Skin epidermis (tissue), 12 donors: Measurements from ENCODE around the gene SPTBN1.
"Not testable (repeated sequence)": the region's sequence is repeated elsewhere in the genome, so short reads cannot be mapped to it uniquely, and the experiment has no call there.

Source experiments
- H3K27ac ChIP-seq, 21 experiments: fragments of 200-600 bp; sonication (generic) in 11 of 21; one replicate each; pipeline ENCODE4 v1.5.0; 2020; ENCODE audit warnings: mild to moderate bottlenecking in 3 of 21, inconsistent platforms in 2 of 21, moderate library complexity in 2 of 21
- H3K4me3 ChIP-seq, 7 experiments: fragments of 200-600 bp; sonication (generic) in 2 of 7; one replicate each; pipeline ENCODE4 v1.5.0; 2020; ENCODE audit warnings: inconsistent platforms in 2 of 7, mild to moderate bottlenecking in 2 of 7, moderate library complexity in 1 of 7

Gene SPTBN1

DNA sequence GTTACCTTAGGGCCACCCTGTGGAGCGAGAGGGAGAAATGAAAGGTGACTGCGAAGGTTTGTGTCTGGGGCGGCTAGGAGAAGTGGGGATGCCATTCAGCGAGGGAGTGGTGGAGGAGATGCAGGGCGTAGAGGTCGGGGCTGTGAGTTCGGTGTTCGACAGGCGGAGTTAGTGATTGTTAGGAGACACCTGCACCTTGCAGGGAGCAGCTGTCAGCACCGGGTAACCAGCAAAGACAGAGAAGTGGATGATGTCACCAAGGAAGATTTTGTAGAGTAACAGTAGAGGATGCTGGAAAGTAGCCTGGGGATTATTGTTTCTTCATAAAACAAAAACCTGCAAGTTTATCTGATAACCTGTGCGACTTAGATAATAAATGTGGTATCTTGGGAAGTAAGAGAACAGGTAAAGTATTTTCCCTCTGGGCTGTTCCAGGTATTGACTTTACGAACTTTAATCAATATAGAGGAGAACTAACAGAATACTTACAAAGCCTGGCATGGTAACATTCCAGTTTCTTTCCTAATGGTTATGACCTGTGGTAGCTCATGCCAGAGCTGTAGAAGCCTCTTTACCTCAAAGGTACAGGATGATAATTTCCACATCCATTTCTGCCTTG, 63.8 kb downstream of the SPTBN1 start:
- H3K4me3 ChIP-seq = no peak overlapping the region
- H3K27ac ChIP-seq = no peak overlapping the region

DNA sequence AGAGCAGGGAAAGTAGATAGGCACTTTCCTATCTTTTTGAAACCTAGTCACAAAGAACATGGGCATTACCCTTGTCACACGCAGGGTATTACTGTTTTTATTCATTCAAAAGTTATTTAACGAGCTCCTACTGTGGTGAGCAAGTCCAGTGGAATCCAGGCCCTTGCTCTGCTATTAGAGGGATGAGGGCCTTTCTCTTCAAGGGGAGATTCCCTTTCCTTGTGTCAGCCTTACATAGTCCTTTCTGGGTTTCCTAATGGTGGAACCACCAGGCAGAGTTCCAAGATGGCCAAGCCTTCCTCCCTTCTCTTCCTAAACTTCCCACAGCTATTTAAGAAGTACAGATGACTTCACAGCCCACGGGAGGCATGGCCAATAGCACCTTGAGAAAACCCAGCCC, 64.6 kb downstream of the SPTBN1 start:
- no peak overlapping the region for H3K27ac ChIP-seq

DNA sequence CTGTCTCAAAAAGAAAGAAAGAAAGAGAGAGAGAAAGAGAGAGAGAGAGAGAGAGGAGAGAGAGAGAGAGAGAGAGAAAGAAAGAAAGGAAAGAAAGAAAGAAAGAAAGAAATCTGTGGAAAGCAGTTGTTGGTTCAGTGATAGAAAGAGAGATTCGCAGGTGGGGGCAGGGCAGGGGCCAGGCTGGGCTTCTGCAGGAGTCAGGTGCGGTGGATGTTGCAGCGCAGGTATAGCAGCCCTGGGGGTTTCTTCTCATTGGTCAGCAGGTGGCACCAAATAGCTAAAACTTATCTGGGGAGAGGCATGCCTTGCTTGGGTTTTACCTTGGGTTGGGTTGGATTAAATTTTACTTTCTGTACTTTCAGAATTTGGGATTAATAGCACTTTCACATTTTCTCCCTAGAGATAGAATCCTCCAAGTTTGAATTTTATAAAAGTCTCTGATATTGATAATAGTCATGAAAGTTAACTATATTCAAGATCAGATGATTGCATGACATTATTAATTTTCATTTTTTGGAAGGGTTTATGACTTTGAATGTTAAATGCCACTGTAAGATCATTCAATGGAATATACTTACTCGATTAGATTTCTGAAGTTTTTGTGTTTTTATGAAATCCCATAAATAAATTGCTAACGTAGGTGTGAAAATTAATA, 66.6 kb downstream of the SPTBN1 start:
- no peak overlapping the region for H3K4me3 ChIP-seq
- no peak overlapping the region for H3K27ac ChIP-seq

More for the DNA sequence above, 64.6 kb downstream of the SPTBN1 start:
- no peak overlapping the region for H3K4me3 ChIP-seq

DNA sequence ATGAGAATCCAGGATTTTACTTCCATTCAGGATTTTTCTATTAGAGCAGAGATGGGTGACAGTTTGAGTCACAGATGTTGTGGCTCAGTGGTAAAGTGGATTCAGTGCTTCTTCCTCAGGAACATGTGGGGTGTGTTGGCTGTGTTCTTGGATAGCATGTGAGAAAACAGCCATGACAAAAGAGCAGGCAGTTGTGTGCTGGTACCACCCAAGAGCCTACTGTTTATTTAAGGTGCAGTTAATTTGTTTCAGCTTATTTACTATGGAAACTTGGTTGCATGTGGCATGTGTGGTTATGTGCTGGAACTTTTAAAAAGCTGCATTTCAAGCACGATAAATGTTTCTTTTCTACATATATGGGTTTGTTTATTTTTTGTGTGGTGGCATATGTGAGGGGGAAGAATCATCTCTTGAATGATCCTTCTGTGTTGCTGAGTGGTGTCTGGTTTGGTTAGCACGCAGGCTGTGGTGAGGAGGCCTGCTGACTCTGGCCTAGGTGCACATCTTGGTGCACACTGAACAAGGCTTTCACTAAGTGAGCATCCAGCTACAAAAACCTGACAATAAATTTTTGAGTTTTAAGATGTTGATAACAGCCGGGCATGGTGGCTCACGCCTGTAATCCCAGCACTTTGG, 67.3 kb downstream of the SPTBN1 start:
- Histone ChIP-seq H3K27ac (peak overlapping the region in 1 of 21 experiments; percentile 46), H3K4me3 (no peak overlapping the region)

DNA sequence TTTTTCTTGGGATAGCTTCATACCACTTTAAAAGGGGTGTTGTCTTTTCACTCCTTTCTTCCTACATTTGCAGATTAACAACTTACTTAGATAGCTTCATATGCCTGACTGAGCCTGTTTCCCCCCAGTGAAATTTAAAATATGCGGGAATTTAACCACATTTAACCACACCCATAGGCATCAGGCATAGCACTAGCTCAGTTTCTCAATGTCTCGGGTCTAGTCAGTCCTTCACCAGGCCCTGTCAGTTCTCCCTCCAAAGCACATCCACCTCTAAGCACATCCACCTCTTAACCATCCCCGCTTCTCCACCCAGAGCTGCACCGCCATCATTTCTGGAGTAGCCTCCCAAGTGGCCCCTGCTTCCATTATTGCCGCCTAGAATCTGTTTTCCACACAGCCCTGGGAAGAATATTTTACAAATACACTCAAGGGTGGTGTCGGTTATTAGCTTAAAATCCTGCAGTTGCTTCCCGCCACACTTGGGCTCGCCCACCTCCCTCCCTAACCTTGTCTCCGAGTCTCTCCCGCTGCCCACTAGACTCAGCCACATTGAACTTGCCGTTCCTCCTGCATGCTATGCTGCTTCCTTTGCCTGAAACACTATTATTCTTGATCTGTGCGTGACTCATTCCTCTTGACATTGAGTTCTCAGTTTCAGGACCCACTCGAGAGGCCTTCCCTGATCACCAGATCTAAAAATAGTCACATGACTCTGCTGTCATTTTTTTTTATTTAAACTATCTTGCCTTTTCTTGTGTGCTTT, 68.3 kb downstream of the SPTBN1 start:
- Histone ChIP-seq H3K4me3 (no peak overlapping the region), H3K27ac (peak overlapping the region in 4 of 21 experiments; percentile 30 to 71 (median 40))

DNA sequence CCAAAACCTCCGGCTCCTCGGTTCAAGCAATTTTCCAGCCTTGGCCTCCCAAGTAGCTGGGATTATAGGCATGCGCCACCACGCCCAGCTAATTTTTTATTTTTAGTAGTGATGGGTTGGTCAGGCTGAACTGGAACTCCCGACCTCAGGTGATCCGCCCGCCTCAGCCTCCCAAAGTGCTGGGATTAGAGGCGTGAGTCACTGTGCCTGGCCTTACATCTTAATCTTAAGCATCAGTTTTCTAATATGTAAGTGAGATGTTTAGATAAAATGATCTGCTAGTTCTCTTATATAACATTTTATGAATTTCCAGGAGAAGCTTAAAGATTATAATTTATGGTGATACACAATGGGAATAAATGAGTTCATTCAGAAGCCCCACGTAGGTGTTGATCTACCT, 69.2 kb downstream of the SPTBN1 start:
- H3K27ac ChIP-seq = peak overlapping the region in 3 of 21 experiments; percentile 30 to 71 (median 34)
- no peak overlapping the region for H3K4me3 ChIP-seq

DNA sequence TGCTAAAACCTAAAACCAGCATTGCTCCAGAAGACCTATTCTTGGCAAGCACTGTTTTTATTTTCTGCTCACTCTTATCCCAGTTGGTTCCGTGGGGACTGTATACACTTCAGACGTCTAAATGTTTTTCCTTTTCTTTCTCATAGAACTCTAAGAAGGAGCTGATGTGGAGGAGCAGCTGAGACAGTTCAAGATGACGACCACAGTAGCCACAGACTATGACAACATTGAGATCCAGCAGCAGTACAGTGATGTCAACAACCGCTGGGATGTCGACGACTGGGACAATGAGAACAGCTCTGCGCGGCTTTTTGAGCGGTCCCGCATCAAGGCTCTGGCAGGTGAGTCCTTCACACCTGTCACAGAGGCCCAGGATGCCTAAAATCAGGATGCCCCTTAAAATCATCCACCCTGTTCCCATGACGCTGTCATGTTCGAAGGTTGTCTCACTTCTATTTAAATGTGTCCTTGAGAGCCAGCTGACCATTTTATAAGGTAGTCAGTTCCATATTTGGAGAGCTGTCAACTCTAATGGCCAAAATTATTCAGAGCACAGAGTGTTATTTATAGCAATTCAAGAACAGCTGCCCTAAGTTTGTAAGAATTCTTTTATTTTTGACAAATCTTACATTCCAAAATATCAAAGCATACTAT, 70.2 kb downstream of the SPTBN1 start:
- no peak overlapping the region for H3K4me3 ChIP-seq
- H3K27ac ChIP-seq = no peak overlapping the region

DNA sequence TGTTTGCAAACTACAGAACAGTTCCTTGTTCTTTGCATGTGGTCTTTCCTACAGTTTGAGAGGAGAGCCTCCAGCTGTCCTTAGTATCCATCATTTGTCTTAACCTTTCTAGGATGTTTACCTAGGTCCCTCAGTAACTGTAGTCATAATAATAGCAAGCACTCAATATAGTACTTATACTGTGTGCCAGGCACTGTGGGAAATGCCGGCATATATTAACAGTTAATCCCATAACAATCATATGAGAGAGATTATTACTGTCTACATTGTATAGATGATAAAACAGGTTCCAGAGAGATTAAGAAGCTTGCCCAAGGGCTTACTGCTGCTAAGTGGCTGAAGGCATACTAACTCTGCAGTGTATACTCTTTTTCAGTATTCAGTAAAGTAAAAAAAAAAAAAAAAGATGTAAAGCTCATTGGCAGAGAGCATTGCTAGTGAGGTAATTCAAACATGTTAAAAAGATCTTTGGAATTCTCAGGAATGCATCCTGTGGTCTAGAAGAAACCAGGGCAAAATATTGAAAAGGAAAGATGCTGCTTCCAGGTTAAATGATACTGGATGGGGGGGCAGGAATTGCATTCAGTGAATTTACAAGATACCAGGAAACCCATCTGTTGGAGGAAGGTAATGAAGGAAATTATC, 72.3 kb downstream of the SPTBN1 start:
- H3K4me3 ChIP-seq = no peak overlapping the region
- no peak overlapping the region for H3K27ac ChIP-seq

DNA sequence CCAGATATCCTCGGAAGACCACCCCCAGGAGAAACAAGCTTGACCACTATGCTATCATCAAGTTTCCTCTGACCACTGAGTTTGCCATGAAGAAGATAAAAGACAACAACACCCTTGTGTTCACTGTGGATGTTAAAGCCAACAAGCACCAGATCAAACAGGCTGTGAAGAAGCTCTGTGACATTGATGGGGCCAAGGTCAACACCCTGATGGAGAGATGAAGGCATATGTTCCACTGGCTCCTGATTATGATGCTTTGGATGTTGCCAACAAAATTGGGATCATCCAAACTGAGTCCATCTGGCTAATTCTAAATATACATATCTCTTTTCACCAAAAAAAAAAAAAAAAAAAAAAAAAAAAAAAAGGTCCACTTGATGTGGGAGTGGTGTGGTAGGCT, 73.4 kb downstream of the SPTBN1 start:
- H3K27ac ChIP-seq, H3K4me3 ChIP-seq: not testable (repeated sequence)

DNA sequence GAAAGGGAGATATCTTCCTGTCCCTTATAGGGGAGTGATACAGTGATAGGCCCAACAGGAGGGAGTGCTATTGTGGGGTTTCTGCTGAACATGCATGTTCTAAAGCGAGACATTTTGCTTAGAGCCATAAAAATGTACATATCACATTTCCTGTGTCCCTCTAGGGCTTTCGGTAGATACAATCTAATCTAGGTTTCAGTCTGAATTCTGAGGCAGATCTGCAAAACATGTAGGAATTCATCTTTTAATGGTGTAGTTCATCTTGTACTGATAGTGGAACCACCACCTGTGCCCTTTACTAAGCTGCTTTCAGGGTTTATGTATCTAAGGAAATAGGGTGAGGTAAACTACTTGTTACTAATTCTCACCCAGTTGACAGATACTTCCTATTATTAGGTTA, 73.8 kb downstream of the SPTBN1 start:
- H3K27ac ChIP-seq = no peak overlapping the region
- H3K4me3 ChIP-seq = no peak overlapping the region

DNA sequence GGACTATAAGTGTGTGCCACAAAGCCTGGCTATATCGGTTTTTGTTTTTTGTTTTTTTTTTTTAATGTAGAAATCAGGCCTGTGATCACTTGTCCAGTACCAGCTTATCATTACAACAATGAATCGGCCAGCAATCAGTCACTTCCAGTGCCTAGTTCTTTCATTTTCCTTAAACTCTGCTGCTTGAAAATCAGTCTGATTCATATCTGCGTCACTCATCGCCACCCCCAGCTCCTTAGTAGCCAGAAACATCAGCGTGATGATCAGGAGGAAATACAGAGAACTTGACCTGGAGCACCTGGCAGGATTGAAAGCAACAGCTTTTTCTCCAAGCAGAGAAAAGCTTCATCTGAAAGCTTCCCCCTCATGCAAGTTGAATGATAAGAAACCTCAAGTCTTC, 75.4 kb downstream of the SPTBN1 start:
- Histone ChIP-seq H3K27ac (peak overlapping the region in 1 of 21 experiments; percentile 21), H3K4me3 (no peak overlapping the region)

DNA sequence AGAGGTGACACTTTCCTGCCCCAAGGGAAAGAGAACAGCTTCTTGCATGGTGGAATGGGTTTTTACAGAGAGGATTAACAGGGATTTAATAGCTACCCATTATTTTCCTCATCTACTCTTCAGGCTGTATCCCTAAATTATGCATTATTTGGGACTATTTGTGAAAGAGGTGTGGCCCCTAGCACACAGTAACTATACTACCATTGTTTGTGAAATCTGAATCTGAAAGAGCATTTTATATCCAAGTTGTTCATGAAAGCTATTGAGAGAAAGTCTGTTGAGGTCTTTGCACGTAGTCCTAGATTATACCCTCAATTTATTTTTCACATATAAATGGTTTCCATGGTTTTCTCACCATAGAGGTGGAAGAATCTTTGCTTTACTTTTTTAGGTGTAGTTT, 78.1 kb downstream of the SPTBN1 start:
- peak overlapping the region in 1 of 21 experiments; percentile 40 for H3K27ac ChIP-seq

DNA sequence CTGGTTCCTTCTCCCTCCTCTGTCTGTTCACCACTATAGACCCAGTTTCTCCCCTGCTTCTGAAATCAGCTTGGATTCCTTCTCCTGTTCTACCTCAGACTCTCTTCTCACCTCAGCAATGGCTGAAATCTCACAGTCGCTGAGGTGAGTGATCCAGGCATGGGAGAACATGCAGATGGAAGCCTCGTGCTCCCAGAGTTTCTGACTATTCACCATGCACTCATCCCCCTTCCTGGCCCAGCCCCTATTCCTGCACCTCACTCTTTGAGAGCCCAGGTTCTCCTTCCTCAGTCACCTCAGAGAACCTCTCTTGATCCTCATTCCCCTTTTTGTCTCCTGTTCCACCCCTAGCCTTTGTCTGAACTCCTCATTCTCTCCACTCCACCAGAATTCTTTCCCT, 78.5 kb downstream of the SPTBN1 start:
- H3K27ac ChIP-seq = peak overlapping the region in 1 of 21 experiments; percentile 40
- H3K4me3 ChIP-seq = no peak overlapping the region

More for the DNA sequence above, 78.1 kb downstream of the SPTBN1 start:
- H3K4me3 ChIP-seq = no peak overlapping the region

DNA sequence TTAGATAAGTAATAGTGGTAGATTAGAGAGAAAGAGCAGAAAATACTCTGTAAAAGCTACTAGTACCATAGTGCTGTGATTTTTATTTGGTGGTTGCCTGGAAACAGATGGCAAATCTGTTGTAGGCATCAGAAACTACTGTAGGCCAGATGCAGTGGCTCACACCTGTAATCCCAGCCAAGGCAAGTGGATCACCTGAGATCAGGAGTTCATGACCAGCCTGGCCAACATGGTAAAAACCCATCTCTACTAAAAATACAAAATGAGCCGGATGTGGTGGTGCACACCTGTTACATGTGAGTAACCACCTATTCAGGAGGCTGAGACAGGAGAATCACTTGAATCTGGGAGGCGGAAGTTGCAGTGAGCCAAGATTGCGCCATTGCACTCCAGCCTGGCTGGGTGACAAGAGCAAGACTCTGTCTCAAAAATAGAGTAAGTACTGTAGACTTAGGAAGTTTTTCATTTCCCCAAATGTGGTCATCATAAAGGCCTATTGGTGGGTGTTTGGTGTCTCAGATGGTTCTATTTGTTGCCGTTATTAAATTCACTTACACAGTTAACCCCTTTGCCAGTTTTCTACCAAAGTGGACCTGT, 79.6 kb downstream of the SPTBN1 start:
- Histone ChIP-seq H3K27ac (no peak overlapping the region), H3K4me3 (no peak overlapping the region)

DNA sequence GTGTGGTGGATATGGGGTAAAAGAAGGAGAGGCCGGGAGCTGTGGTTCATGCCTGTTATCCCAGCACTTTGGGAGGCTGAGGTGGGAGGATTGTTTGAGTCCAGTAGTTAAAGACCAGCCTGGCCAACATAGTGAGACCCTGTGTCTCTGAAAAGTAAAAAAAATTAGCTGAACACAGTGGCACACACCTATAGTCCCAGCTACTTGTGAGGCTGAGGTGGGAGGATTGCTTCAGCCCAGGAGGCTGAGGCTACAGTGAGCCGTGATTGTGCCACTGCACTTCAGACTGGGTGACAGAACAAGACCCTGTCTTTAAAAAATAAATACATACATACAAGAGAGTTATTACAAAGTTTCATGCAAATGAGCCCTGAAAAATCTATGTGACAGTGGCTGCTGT, 80.6 kb downstream of the SPTBN1 start:
- no peak overlapping the region for H3K27ac ChIP-seq

DNA sequence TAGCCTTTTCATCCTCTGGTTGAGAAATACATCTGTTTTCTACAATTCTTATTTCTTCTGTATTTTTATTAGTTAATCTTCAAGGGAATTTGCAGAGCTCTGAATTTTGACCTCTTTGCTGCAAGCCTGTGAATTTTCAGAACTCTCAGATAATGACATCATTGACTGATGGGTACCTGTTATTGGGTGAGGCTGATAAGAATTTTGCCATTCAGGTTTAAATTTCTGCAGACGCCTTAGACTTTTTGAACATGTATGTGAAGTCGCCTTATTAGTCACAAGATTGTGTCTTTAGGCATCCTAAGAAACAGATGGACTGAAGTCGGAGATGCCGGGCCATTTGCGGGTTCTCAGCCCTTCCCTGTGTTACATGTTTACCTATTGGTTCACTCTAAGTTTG, 82.4 kb downstream of the SPTBN1 start:
- Histone ChIP-seq H3K4me3 (no peak overlapping the region), H3K27ac (no peak overlapping the region)

More for the DNA sequence above, 80.6 kb downstream of the SPTBN1 start:
- no peak overlapping the region for H3K4me3 ChIP-seq

DNA sequence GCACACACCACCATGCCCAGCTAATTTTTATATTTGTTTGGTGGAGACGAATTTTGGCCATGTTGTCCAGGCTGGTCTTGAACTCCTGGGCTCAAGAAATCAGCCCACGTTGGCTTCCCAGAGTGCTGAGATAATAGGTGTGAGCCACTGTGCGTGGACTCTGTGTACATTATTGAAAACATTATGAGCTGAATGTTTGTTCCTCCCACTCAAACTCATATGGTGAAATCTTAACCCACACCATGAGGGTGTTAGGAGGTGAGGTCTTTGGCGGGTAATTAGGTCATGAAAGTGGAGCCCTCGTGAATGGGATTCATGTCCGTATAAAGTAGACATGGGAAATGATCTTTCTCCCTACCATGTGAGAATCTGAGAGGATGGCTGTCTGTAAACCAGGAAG, 83.6 kb downstream of the SPTBN1 start:
- no peak overlapping the region for H3K27ac ChIP-seq
- H3K4me3 ChIP-seq = no peak overlapping the region

DNA sequence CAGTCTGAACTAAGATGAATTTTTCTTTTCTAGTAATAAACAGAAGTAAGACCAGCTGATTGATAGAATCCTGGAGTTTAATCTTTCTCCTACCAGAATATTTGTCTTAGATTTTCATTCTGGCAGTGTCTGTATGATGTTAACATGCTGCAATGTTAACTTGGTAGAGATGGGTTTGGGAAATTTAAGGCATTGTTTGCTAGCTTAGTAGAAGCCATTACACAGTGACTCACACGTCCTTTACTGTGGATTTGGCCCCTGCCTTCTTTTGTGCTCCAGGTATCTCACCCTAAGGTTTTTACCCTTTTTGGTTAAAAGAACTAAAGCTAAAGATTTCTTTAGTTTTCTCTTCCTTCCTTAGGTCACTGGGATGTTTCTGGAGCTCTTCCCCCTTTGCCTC, 84.1 kb downstream of the SPTBN1 start:
- no peak overlapping the region for H3K4me3 ChIP-seq
- H3K27ac ChIP-seq = no peak overlapping the region

DNA sequence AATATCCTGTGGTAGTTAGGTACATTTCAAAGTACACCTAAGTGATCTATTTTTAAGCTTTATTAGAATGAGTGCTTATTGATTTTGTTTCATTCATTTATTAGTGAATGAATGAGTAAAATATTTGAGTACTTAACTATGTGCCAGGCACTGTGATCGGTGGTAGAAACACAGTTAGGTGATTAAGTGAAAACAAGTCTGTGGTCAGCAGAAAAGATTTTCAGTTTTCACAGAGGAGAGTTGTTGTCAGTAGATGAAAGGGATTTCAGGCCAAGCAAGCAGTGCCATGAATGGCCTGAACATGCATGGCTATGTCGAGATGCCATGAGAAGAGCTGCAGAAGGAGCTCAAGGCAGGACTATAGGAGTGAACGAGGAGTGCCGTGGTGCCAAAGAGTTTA, 85.9 kb downstream of the SPTBN1 start:
- H3K4me3 ChIP-seq = no peak overlapping the region
- H3K27ac ChIP-seq = no peak overlapping the region
